HepG2 (cell line): Measurements from ENCODE around the gene RAET1E. TPM values are rescaled to one million over a fixed set of nuclear protein-coding genes. Genes with fewer than 3 reads are reported as not detected.
A peak's percentile ranks its signal among the peaks of the same experiment; 100 is the strongest.

Experiments
- ATF2 ChIP-seq: sonication (generic); formaldehyde crosslinking; IDR thresholded peaks from 2 replicates; pipeline ENCODE4 v1.4.0; 2020; ENCODE audit warnings: missing genetic modification reagents
- CBX2 ChIP-seq, 2 experiments: fragments of 200-600 bp in 1 of 2; sonication (generic); formaldehyde crosslinking in 1 of 2; IDR thresholded peaks; 2 replicates each; pipeline versions ENCODE4 v1.7.0 to v1.8.1; 2018 to 2022; ENCODE audit warnings: low read depth in 2 of 2, low read length in 1 of 2, mild to moderate bottlenecking in 1 of 2, missing genetic modification reagents in 1 of 2
- CEBPZ ChIP-seq: IDR thresholded peaks from 2 replicates; pipeline ENCODE4 v1.6.1; 2012; ENCODE audit warnings: low read length, improper control_type of control experiment
- HMGA1 ChIP-seq: sonication (generic); formaldehyde crosslinking; conservative IDR thresholded peaks from 2 replicates; pipeline ENCODE4 v1.4.0; 2020; ENCODE audit warnings: missing genetic modification reagents
- IRX3 ChIP-seq: sonication (generic); formaldehyde crosslinking; IDR thresholded peaks from 2 replicates; pipeline ENCODE4 v1.8.1; 2023; ENCODE audit warnings: mild to moderate bottlenecking, low read depth, missing genetic modification reagents, borderline replicate concordance
- KDM4B ChIP-seq: sonication (generic); formaldehyde crosslinking; IDR thresholded peaks from 2 replicates; pipeline ENCODE4 v1.4.0; 2020; ENCODE audit warnings: missing genetic modification reagents
- MED8 ChIP-seq: sonication (generic); formaldehyde crosslinking; IDR thresholded peaks from 2 replicates; pipeline ENCODE4 v1.8.1; 2023; ENCODE audit warnings: mild to moderate bottlenecking, missing genetic modification reagents; ENCODE audit not compliant: insufficient replicate concordance
- NCOR1 ChIP-seq: fragments of 200-600 bp; sonication (generic); IDR thresholded peaks from 2 replicates; pipeline ENCODE4 v1.7.0; 2017; ENCODE audit warnings: antibody characterized with exemption, low read length, borderline replicate concordance
- SMARCE1 ChIP-seq: fragments of 450-650 bp; IDR thresholded peaks from 2 replicates; pipeline ENCODE4 v1.6.1; 2017; ENCODE audit warnings: borderline replicate concordance
- SP4 ChIP-seq: sonication (generic); formaldehyde crosslinking; IDR thresholded peaks from 2 replicates; pipeline ENCODE4 v1.8.1; 2023; ENCODE audit warnings: mild to moderate bottlenecking, missing genetic modification reagents
- SYNCRIP ChIP-seq: fragments of 200-400 bp; formaldehyde crosslinking; IDR thresholded peaks from 2 replicates; pipeline ENCODE4 v1.6.1; 2018; ENCODE audit warnings: mild to moderate bottlenecking, low read depth, low read length; ENCODE audit not compliant: insufficient read depth
- TAF1 ChIP-seq: sonication (generic); formaldehyde crosslinking; IDR thresholded peaks from 2 replicates; pipeline ENCODE4 v1.4.0; 2020; ENCODE audit warnings: missing genetic modification reagents
- TFDP2 ChIP-seq: sonication (generic); formaldehyde crosslinking; IDR thresholded peaks from 2 replicates; pipeline ENCODE4 v1.4.0; 2020; ENCODE audit warnings: missing genetic modification reagents
- ZNF232 ChIP-seq: sonication (generic); formaldehyde crosslinking; IDR thresholded peaks from 2 replicates; pipeline ENCODE4 v1.4.0; 2020; ENCODE audit warnings: missing genetic modification reagents, borderline replicate concordance
- ZNF513 ChIP-seq: sonication (generic); formaldehyde crosslinking; conservative IDR thresholded peaks from 2 replicates; pipeline ENCODE4 v1.5.0; 2020; ENCODE audit warnings: missing genetic modification reagents
- ZNF552 ChIP-seq: sonication (generic); formaldehyde crosslinking; IDR thresholded peaks from 2 replicates; pipeline ENCODE4 v1.9.0; 2022; ENCODE audit warnings: missing genetic modification reagents, mild to moderate bottlenecking, borderline replicate concordance
- ZNF746 ChIP-seq: sonication (generic); formaldehyde crosslinking; IDR thresholded peaks from 2 replicates; pipeline ENCODE4 v1.8.0; 2022; ENCODE audit warnings: mild to moderate bottlenecking, missing genetic modification reagents
- ZSCAN5A ChIP-seq: sonication (generic); formaldehyde crosslinking; IDR thresholded peaks from 2 replicates; pipeline ENCODE4 v1.8.0; 2022; ENCODE audit warnings: mild to moderate bottlenecking, missing genetic modification reagents, borderline replicate concordance
- polyA plus RNA-seq, 8 experiments: library from polyadenylated mRNA; depleted of rRNA in 3 of 8; stranded (reverse) in 7 of 8; unstranded in 1 of 8; fragments of >200 nt; fragmentation: Illumina TruSeq in 4 of 8; extraction: Trizol in 4 of 8; gene quantifications; 2 replicates each; pipeline versions ENCODE4 v1.2.1 to v1.2.3, GENCODE V29; 2011 to 2016; ENCODE audit warnings: low read depth in 4 of 8, missing spikeins in 1 of 8, mixed read lengths in 1 of 8; ENCODE audit not compliant: insufficient read depth in 1 of 8
- total RNA-seq, 5 experiments: library from RNA; depleted of rRNA; stranded (reverse); fragments of >200 nt; fragmentation: Illumina TruSeq; extraction: Trizol; gene quantifications; 2 replicates each; pipeline ENCODE4 v1.2.3, GENCODE V29; 2016; ENCODE audit warnings: low read depth in 1 of 5

The RAET1E gene
- total and polyA plus RNA-seq, 2 of the 13 experiments (the other 11 are each of a cell fraction or from before 2014, with no cell fraction given), result not detected

- no peak for TF ChIP-seq SMARCE1
- no peak for TF ChIP-seq HMGA1 (CRISPR knock-in tag)
- TF ChIP-seq ZNF552 (CRISPR knock-in tag), result 0 out of 2 replicates have a peak, but pooled peaks have one; percentile 64
- peak; percentile 76 for TF ChIP-seq TAF1 (CRISPR knock-in tag)
- TF ChIP-seq ZNF232 (CRISPR knock-in tag), result peak; percentile 75; the same call in 1 of the 2 replicates
- TF ChIP-seq KDM4B (CRISPR knock-in tag), result peak; percentile 88
- TF ChIP-seq SP4 (CRISPR knock-in tag), result peak; percentile 91
- TF ChIP-seq CEBPZ, result no peak
- no peak; the same call in 1 of the 2 replicates for TF ChIP-seq ZSCAN5A (CRISPR knock-in tag)
- no peak; the same call in 1 of the 2 replicates for TF ChIP-seq IRX3 (CRISPR knock-in tag)
- TF ChIP-seq ZNF746 (CRISPR knock-in tag), result no peak
- TF ChIP-seq ZNF513, result no peak
- peak; percentile 58; the same call in 1 of the 2 replicates for TF ChIP-seq ATF2 (CRISPR knock-in tag)
- TF ChIP-seq CBX2 (IDR thresholded peaks at IDR 0.05; ENCODE audit: low read depth, low read length), result no peak
- 0 out of 2 replicates have a peak, but pooled peaks have one; percentile 5 for TF ChIP-seq CBX2 (CRISPR knock-in tag; IDR thresholded peaks at IDR 0.05; ENCODE audit: low read depth)
- no peak for TF ChIP-seq SYNCRIP
- TF ChIP-seq NCOR1, result peak; percentile 25; the same call in 1 of the 2 replicates
- no peak; the same call in none of the 2 replicates for TF ChIP-seq TFDP2 (CRISPR knock-in tag)
- no peak for TF ChIP-seq MED8 (CRISPR knock-in tag)
Observed at GRCh38 chr6:149863698-149864577, 34.0 kb downstream of the RAET1E start, which contains the start of gene LRP11 (continued).
